ENCODE measurements around the gene SFI1.
"Not testable (repeated sequence)": the region's sequence is repeated elsewhere in the genome, so short reads cannot be mapped to it uniquely, and the experiment has no call there.

GRCh38 chr22:31493355-31493754, 3.0 kb upstream of the SFI1 start:
- TF ChIP-seq, protein P1, sequence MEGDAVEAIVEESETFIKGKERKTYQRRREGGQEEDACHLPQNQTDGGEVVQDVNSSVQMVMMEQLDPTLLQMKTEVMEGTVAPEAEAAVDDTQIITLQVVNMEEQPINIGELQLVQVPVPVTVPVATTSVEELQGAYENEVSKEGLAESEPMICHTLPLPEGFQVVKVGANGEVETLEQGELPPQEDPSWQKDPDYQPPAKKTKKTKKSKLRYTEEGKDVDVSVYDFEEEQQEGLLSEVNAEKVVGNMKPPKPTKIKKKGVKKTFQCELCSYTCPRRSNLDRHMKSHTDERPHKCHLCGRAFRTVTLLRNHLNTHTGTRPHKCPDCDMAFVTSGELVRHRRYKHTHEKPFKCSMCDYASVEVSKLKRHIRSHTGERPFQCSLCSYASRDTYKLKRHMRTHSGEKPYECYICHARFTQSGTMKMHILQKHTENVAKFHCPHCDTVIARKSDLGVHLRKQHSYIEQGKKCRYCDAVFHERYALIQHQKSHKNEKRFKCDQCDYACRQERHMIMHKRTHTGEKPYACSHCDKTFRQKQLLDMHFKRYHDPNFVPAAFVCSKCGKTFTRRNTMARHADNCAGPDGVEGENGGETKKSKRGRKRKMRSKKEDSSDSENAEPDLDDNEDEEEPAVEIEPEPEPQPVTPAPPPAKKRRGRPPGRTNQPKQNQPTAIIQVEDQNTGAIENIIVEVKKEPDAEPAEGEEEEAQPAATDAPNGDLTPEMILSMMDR (IDR thresholded peaks at IDR 0.05 in 8 of 11, conservative IDR thresholded peaks at IDR 0.05 in 3 of 11), result not testable (repeated sequence)
- TF ChIP-seq POLR2A, POLR2AphosphoS5 (IDR thresholded peaks at IDR 0.05): not testable (repeated sequence)
